IMR-90 (cell line): ENCODE measurements around the gene VSIG4.

Source experiments
- BHLHE40 ChIP-seq: fragments of 150-350 bp; IDR thresholded peaks from 2 replicates; pipeline ENCODE4 v1.6.1; 2016; ENCODE audit warnings: mild to moderate bottlenecking, low read depth, low read length
- CEBPB ChIP-seq: IDR thresholded peaks from 2 replicates; pipeline ENCODE4 v1.6.1; 2012; ENCODE audit warnings: low read depth, low read length, improper control_type of control experiment
- CTCF ChIP-seq: conservative IDR thresholded peaks from 2 replicates; pipeline ENCODE4 v1.5.1; 2012; ENCODE audit warnings: mild to moderate bottlenecking, low read depth, low read length, improper control_type of control experiment
- ELK1 ChIP-seq: fragments of 150-350 bp; IDR thresholded peaks from 2 replicates; pipeline ENCODE4 v1.6.1; 2016; ENCODE audit warnings: low read depth, mild to moderate bottlenecking, low read length, moderate library complexity, borderline replicate concordance
- FOS ChIP-seq: fragments of 150-350 bp; IDR thresholded peaks from 2 replicates; pipeline ENCODE4 v1.6.1; 2016; ENCODE audit warnings: low read depth, low read length
- MAZ ChIP-seq: IDR thresholded peaks from 2 replicates; pipeline ENCODE4 v1.6.1; 2012; ENCODE audit warnings: low read depth, mild to moderate bottlenecking, low read length, improper control_type of control experiment, moderate library complexity, borderline replicate concordance
- MXI1 ChIP-seq: IDR thresholded peaks from 2 replicates; pipeline ENCODE4 v1.6.1; 2012; ENCODE audit warnings: low read depth, mild to moderate bottlenecking, low read length, moderate library complexity, borderline replicate concordance
- POLR2A ChIP-seq: IDR thresholded peaks from 2 replicates; pipeline ENCODE4 v1.6.1; 2012; ENCODE audit warnings: mild to moderate bottlenecking, low read depth, low read length
- RAD21 ChIP-seq: IDR thresholded peaks from 2 replicates; pipeline ENCODE4 v1.6.1; 2012; ENCODE audit warnings: low read length, improper control_type of control experiment
- RCOR1 ChIP-seq: IDR thresholded peaks from 2 replicates; pipeline ENCODE4 v1.6.1; 2012; ENCODE audit warnings: mild to moderate bottlenecking, low read length, improper control_type of control experiment; ENCODE audit not compliant: insufficient replicate concordance
- RFX5 ChIP-seq: IDR thresholded peaks from 2 replicates; pipeline ENCODE4 v1.8.0; 2012; ENCODE audit warnings: low read depth, mild to moderate bottlenecking, low read length, moderate library complexity
- SMC3 ChIP-seq: fragments of 150-350 bp; IDR thresholded peaks from 2 replicates; pipeline ENCODE4 v1.6.1; 2016; ENCODE audit warnings: low read depth, mild to moderate bottlenecking, antibody characterized with exemption, low read length, moderate library complexity
- TF ChIP-seq, protein P1 (sequence below): fragments of 150-350 bp; IDR thresholded peaks from 2 replicates; pipeline ENCODE4 v1.6.1; 2017; ENCODE audit warnings: mild to moderate bottlenecking, antibody characterized with exemption, low read length, low read depth

GRCh38 chrX:66009231-66009845, 30.5 kb downstream of the VSIG4 start:
- TF ChIP-seq CEBPB (no peak), RCOR1 (no peak), CTCF (no peak), ELK1 (no peak), RFX5 (no peak), RAD21 (no peak), POLR2A (no peak), MAZ (no peak), SMC3 (no peak), MXI1 (no peak), FOS (no peak), BHLHE40 (no peak)
- TF ChIP-seq, protein P1, sequence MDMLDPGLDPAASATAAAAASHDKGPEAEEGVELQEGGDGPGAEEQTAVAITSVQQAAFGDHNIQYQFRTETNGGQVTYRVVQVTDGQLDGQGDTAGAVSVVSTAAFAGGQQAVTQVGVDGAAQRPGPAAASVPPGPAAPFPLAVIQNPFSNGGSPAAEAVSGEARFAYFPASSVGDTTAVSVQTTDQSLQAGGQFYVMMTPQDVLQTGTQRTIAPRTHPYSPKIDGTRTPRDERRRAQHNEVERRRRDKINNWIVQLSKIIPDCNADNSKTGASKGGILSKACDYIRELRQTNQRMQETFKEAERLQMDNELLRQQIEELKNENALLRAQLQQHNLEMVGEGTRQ: no peak
